Retinal pigment epithelial cell (primary cell): ENCODE data around the gene NKAIN2.

Experiments used
- DNase-seq: peaks from one replicate; pipeline ENCODE4 v3.0.0-alpha.2; 2010; ENCODE audit warnings: low read depth
- H3K4me3 ChIP-seq: 2 replicates; pipeline ENCODE4 v1.5.1; 2011; ENCODE audit warnings: mild to moderate bottlenecking, low read length, control low read depth, moderate library complexity
- CTCF ChIP-seq: conservative IDR thresholded peaks from 2 replicates; pipeline ENCODE4 v1.5.1; 2011; ENCODE audit warnings: low read depth, low read length, control low read depth, inconsistent platforms

The NKAIN2 gene

GRCh38 chr6:123771126-123771525 lies 32.5 kb upstream of the NKAIN2 start:
- H3K4me3 ChIP-seq, result no peak overlapping the region
- DNase-seq, result peak; percentile 66
- TF ChIP-seq CTCF, result no peak

- H3K4me3 ChIP-seq, result no peak overlapping the region
- peak; percentile 55 for TF ChIP-seq CTCF
- DNase-seq, result no peak
Observed at GRCh38 chr6:123777563-123777962, 26.1 kb upstream of the NKAIN2 start.

GRCh38 chr6:123780021-123780420 lies 23.6 kb upstream of the NKAIN2 start:
- DNase-seq, result no peak
- TF ChIP-seq CTCF, result no peak
- H3K4me3 ChIP-seq, result no peak overlapping the region

GRCh38 chr6:123784330-123784729 lies 19.3 kb upstream of the NKAIN2 start:
- no peak overlapping the region for H3K4me3 ChIP-seq
- DNase-seq, result no peak
- no peak for TF ChIP-seq CTCF

- no peak for DNase-seq
- no peak for TF ChIP-seq CTCF
Observed at GRCh38 chr6:123785039-123785438, 18.6 kb upstream of the NKAIN2 start.

GRCh38 chr6:123788319-123788718 lies 15.3 kb upstream of the NKAIN2 start:
- DNase-seq, result no peak
- H3K4me3 ChIP-seq, result no peak overlapping the region
- TF ChIP-seq CTCF, result no peak

More at GRCh38 chr6:123785039-123785438, 18.6 kb upstream of the NKAIN2 start:
- H3K4me3 ChIP-seq, result no peak overlapping the region

GRCh38 chr6:123794190-123794589 lies 9.5 kb upstream of the NKAIN2 start:
- DNase-seq, result no peak
- no peak for TF ChIP-seq CTCF
- no peak overlapping the region for H3K4me3 ChIP-seq
